ENCODE measurements around the gene PRSS22. TPM values are rescaled to one million over a fixed set of nuclear protein-coding genes. Genes with fewer than 3 reads are reported as not detected.

The PRSS22 gene
- polyA plus RNA-seq (ENCODE audit: insufficient read length in 10 of 10), result under 1 TPM in 2 of 10 donors, not detected in 8; 0.83 to 0.94 TPM
- long read RNA-seq, donor 1, result 0 reads
- long read RNA-seq, donor 2, result 0 reads
- long read RNA-seq, donor 3, result 0 reads
- long read RNA-seq, donor 4, result 0 reads
- long read RNA-seq, donor 5, result 0 reads
- long read RNA-seq, donor 6, result 0 reads
- long read RNA-seq, donor 7, result 0 reads
- long read RNA-seq, donor 8, result 0 reads
- long read RNA-seq, donor 9, result 0 reads

GRCh38 chr16:2857451-2858244, at the start of gene PRSS22:
Gene PRSS22, minus strand, starts transcription at chr16:2858170. Its CDS starts 66 bp downstream, at chr16:2858104.
- DNase-seq, result no peak

- peak in 2 of 3 donors; percentile 56 to 74 for DNase-seq
Observed at GRCh38 chr16:2907084-2907753, 49.2 kb upstream of the PRSS22 start.

GRCh38 chr16:2905988-2906387, 48.0 kb upstream of the PRSS22 start:
- no peak for DNase-seq

GRCh38 chr16:2905241-2905987, 47.4 kb upstream of the PRSS22 start:
- DNase-seq, result peak; percentile 95 to 98 (median 97)

- DNase-seq, result no peak
Observed at GRCh38 chr16:2904922-2905240, 46.9 kb upstream of the PRSS22 start.

- peak; percentile 84 to 96 (median 91) for DNase-seq
Observed at GRCh38 chr16:2904100-2904921, 46.3 kb upstream of the PRSS22 start.

- no peak for DNase-seq
Observed at GRCh38 chr16:2902337-2903130, 44.6 kb upstream of the PRSS22 start.

GRCh38 chr16:2900526-2901075, 42.6 kb upstream of the PRSS22 start:
- no peak for DNase-seq

GRCh38 chr16:2899564-2900072, 41.6 kb upstream of the PRSS22 start:
- no peak for DNase-seq

- DNase-seq, result no peak
Observed at GRCh38 chr16:2898831-2899563, 41.0 kb upstream of the PRSS22 start.

- DNase-seq, result no peak
Observed at GRCh38 chr16:2897110-2897509, 39.1 kb upstream of the PRSS22 start.

GRCh38 chr16:2896480-2897010, 38.6 kb upstream of the PRSS22 start:
- DNase-seq, result no peak

- DNase-seq, result no peak
Observed at GRCh38 chr16:2895813-2896212, 37.8 kb upstream of the PRSS22 start.

GRCh38 chr16:2894231-2894630, 36.3 kb upstream of the PRSS22 start:
- DNase-seq, result no peak

- no peak for DNase-seq
Observed at GRCh38 chr16:2884041-2884451, 26.1 kb upstream of the PRSS22 start.

GRCh38 chr16:2883458-2883908, 25.5 kb upstream of the PRSS22 start:
- peak in 1 of 3 donors; percentile 30 for DNase-seq

- peak; percentile 98 to 99 (median 99) for DNase-seq
Observed at GRCh38 chr16:2882650-2883457, 24.9 kb upstream of the PRSS22 start, which contains the start of gene FLYWCH2. Gene FLYWCH2, plus strand, starts transcription at chr16:2883215. Its CDS starts 13,235 bp downstream, at chr16:2896450.
